K562 treated with DMSO at 1 percent for 4 hours (cell line): Measurements from ENCODE around the gene MBNL2. TPM values are rescaled to one million over a fixed set of nuclear protein-coding genes. Genes with fewer than 3 reads are reported as not detected.

Experiments used
- total RNA-seq: library from RNA; unstranded; fragments of 300-600 nt; gene quantifications from 2 replicates; pipeline ENCODE4 v1.2.3, GENCODE V29; 2022; ENCODE audit not compliant: insufficient read depth

Gene MBNL2
- total RNA-seq: 17.7 and 19.5 TPM in 2 replicates

GRCh38 chr13:97221989-97222700 lies at the start of gene MBNL2:
TSS of gene MBNL2 (plus strand) at chr13:97222333. CDS start at chr13:97276236, 53,903 bp downstream.

GRCh38 chr13:97433727-97434396 lies 211.7 kb downstream of the MBNL2 start, which contains the start of gene RAP2A:
TSS of gene RAP2A (plus strand) at chr13:97434169. CDS start at chr13:97434471, 302 bp downstream.

Other genes starting within 250 kb of the MBNL2 start
- gene OXGR1, start 227.9 kb upstream of the MBNL2 start, total RNA-seq: not detected in 2 replicates
- 4.9 and 5.8 TPM in 2 replicates for gene RAP2A, start 211.8 kb downstream of the MBNL2 start, total RNA-seq